ENCODE data around the gene LAMB1. TPM values are rescaled to one million over a fixed set of nuclear protein-coding genes. Genes with fewer than 3 reads are reported as not detected.

The LAMB1 gene
- total RNA-seq, 2 experiments from 2014 or later: not detected

DNA sequence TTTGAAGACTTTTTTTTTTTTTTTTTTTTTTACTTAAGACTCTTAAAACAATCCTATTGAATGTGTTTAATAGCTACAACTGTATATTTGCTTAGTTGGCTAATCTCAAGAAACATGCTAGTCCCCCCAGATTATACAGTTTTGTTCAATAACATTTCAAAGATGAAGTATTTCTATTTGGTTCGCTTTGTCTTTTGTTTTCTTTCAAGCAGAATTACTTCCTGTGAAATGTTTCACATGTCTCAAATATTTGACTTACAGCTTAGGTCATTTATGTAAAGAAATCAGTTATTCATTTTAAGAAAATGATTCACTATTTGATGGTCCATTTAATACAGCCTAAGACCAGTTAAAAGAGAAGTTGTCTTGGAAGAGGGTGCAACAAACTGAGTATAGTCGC, 12.8 kb upstream of the LAMB1 start:
- H3K4me1 Mint-ChIP-seq (ENCODE audit: low read depth): no peaks in the 10 kb centered on the region
- Histone ChIP-seq H3K27me3 (ENCODE audit: control insufficient read depth in 1 of 2, insufficient read depth in 2 of 2, low read length in 2 of 2) (peaks cover 0 to 8% of the 10 kb centered on the region in 2 experiments), H3K27ac (ENCODE audit: low read depth in 1 of 2, low read length in 2 of 2) (no peak overlapping the region), H3K4me1 (ENCODE audit: insufficient read depth, low read length) (no peaks in the 10 kb centered on the region), H3K4me3 (ENCODE audit: low read length) (no peak overlapping the region), H3K36me3 (ENCODE audit: insufficient read depth, low read length) (no peaks in the 10 kb centered on the region), H3K9me3 (ENCODE audit: control insufficient read depth in 1 of 2, insufficient read depth in 1 of 2, low read length in 2 of 2) (no peaks in the 10 kb centered on the region)
- no peak for DNase-seq
- ATAC-seq (ENCODE audit: poor library complexity): no peak
- H3K27ac Mint-ChIP-seq: no peak overlapping the region
- peaks cover 10% of the 10 kb centered on the region for H3K27me3 Mint-ChIP-seq
- CTCF ChIA-PET: no interaction called here
- POLR2A ChIA-PET: no interaction called here
- no peaks in the 10 kb centered on the region for H3K9me3 Mint-ChIP-seq
- no peaks in the 10 kb centered on the region for H3K36me3 Mint-ChIP-seq (ENCODE audit: low read depth)
- TF ChIP-seq, protein P1, sequence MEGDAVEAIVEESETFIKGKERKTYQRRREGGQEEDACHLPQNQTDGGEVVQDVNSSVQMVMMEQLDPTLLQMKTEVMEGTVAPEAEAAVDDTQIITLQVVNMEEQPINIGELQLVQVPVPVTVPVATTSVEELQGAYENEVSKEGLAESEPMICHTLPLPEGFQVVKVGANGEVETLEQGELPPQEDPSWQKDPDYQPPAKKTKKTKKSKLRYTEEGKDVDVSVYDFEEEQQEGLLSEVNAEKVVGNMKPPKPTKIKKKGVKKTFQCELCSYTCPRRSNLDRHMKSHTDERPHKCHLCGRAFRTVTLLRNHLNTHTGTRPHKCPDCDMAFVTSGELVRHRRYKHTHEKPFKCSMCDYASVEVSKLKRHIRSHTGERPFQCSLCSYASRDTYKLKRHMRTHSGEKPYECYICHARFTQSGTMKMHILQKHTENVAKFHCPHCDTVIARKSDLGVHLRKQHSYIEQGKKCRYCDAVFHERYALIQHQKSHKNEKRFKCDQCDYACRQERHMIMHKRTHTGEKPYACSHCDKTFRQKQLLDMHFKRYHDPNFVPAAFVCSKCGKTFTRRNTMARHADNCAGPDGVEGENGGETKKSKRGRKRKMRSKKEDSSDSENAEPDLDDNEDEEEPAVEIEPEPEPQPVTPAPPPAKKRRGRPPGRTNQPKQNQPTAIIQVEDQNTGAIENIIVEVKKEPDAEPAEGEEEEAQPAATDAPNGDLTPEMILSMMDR (IDR thresholded peaks at IDR 0.05): no peak
- no peak overlapping the region for H3K4me3 Mint-ChIP-seq
- intact Hi-C loops (cut with DNase I, micrococcal nuclease): no loop called here

DNA sequence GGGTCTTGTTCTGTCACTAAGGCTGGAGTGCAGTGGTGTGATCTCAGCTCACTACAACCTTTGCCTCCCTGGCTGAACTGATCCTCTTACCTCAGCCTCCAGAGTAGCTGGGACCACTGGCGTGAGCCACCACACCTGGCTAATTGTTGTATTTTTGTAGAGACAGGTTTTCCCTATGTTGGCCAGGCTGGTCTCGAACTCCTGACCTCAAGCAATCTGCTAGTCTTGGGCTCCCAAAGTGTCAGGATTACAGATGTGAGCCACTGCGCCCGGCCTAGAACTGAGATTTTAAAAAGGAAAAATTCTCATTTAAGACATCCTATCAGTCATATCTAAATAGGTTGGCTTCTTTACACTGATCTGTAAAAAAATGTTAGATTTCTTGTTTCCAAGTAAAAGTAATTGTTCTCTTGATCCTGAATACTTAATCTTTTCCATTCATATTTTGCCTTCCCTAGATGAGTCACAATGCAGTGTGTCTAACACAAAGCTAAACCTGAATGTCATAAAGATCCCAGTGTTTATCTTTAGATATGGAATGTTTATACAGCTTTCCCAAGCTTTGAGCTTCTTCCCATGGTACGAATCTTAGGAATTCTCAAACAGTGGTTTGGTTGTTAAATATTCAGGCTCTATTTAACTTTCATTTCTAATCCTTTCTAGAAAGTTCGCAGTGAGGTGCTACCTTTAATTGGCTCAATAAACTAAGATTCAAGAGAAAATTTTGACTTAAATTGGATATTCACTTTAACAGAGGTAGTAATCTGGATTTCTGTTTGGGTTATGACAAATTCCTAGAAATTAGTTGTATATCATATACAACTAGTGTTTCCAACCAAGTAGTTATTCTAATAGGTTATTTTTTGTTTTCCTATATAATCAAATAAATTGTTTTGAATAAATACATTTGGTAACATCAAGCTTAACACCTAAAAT, 12.1 kb upstream of the LAMB1 start:
- POLR2A ChIA-PET: no interaction called here
- H3K27ac Mint-ChIP-seq: no peak overlapping the region

DNA sequence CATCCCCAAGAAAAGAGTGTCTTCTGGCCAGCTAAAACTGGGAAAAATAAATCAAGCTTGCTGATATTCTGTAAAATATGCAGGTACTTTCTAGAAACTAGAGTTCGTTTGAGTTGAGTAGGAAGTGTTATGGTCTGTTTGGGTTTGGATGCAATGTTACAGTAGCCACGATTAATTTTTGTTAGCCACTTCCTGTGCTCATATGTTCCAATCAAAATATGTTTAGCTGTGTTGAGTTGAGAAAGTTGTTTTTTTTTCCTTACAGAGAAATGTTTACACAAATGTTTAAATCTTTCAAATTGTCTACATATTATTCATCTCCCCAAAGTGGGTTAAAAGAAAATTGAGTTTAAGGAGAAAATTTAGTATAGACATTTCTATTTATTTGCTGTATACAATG, 11.3 kb upstream of the LAMB1 start:
- DNase-seq (no peak), ATAC-seq (ENCODE audit: poor library complexity) (no peak)
- H3K36me3 ChIP-seq (ENCODE audit: insufficient read depth, low read length): no peaks in the 10 kb centered on the region
- ChIA-PET CTCF (no interaction called here), POLR2A (no interaction called here)
- no peaks in the 10 kb centered on the region for H3K9me3 Mint-ChIP-seq
- peaks cover 14% of the 10 kb centered on the region for H3K27me3 Mint-ChIP-seq
- TF ChIP-seq, protein P1 (IDR thresholded peaks at IDR 0.05): no peak
- intact Hi-C loops (cut with DNase I, micrococcal nuclease): no loop called here
- no peaks in the 10 kb centered on the region for H3K4me1 ChIP-seq (ENCODE audit: insufficient read depth, low read length)
- H3K36me3 Mint-ChIP-seq (ENCODE audit: low read depth): no peaks in the 10 kb centered on the region
- H3K4me1 Mint-ChIP-seq (ENCODE audit: low read depth): no peaks in the 10 kb centered on the region
- H3K27me3 ChIP-seq (ENCODE audit: control insufficient read depth in 1 of 2, insufficient read depth in 2 of 2, low read length in 2 of 2): peaks cover 0 to 8% of the 10 kb centered on the region in 2 experiments
- no peaks in the 10 kb centered on the region for H3K9me3 ChIP-seq (ENCODE audit: control insufficient read depth in 1 of 2, insufficient read depth in 1 of 2, low read length in 2 of 2)
- H3K4me3 Mint-ChIP-seq: no peak overlapping the region
- H3K4me3 ChIP-seq (ENCODE audit: low read length): no peak overlapping the region
- H3K27ac Mint-ChIP-seq: no peak overlapping the region
- no peak overlapping the region for H3K27ac ChIP-seq (ENCODE audit: low read depth in 1 of 2, low read length in 2 of 2)

More for the DNA sequence above, 12.1 kb upstream of the LAMB1 start:
- TF ChIP-seq, protein P1 (IDR thresholded peaks at IDR 0.05): no peak
- peaks cover 0 to 8% of the 10 kb centered on the region in 2 experiments for H3K27me3 ChIP-seq (ENCODE audit: control insufficient read depth in 1 of 2, insufficient read depth in 2 of 2, low read length in 2 of 2)
- DNase-seq: no peak
- H3K4me1 ChIP-seq (ENCODE audit: insufficient read depth, low read length): no peaks in the 10 kb centered on the region
- Mint-ChIP-seq H3K27me3 (peaks cover 13% of the 10 kb centered on the region), H3K4me1 (ENCODE audit: low read depth) (no peaks in the 10 kb centered on the region), H3K9me3 (no peaks in the 10 kb centered on the region), H3K4me3 (no peak overlapping the region), H3K36me3 (ENCODE audit: low read depth) (no peaks in the 10 kb centered on the region)
- no peak overlapping the region for H3K4me3 ChIP-seq (ENCODE audit: low read length)
- no peak for ATAC-seq (ENCODE audit: poor library complexity)
- H3K36me3 ChIP-seq (ENCODE audit: insufficient read depth, low read length): no peaks in the 10 kb centered on the region
- no peak overlapping the region for H3K27ac ChIP-seq (ENCODE audit: low read depth in 1 of 2, low read length in 2 of 2)
- CTCF ChIA-PET: no interaction called here
- intact Hi-C loops (cut with DNase I, micrococcal nuclease): no loop called here
- H3K9me3 ChIP-seq (ENCODE audit: control insufficient read depth in 1 of 2, insufficient read depth in 1 of 2, low read length in 2 of 2): no peaks in the 10 kb centered on the region

Measured in CD4-positive, alpha-beta T cell (primary cell).